Stomach smooth muscle (tissue), 2 donors: ENCODE measurements around the gene BMP6.
A peak's percentile ranks its signal among the peaks of the same experiment; 100 is the strongest.

Experiments
- H3K27ac ChIP-seq: one replicate; pipeline ENCODE4 v1.7.0; 2013; ENCODE audit warnings: mild to moderate bottlenecking, low read length, inconsistent platforms
- H3K27me3 ChIP-seq, 2 donors: one replicate each; pipeline ENCODE4 v1.7.0; 2013; ENCODE audit warnings: low read length in 2 of 2; ENCODE audit not compliant: insufficient read depth in 2 of 2, control insufficient read depth in 1 of 2
- H3K36me3 ChIP-seq, 2 donors: one replicate each; pipeline ENCODE4 v1.7.0; 2013; ENCODE audit warnings: low read length in 2 of 2; ENCODE audit not compliant: control insufficient read depth in 2 of 2, insufficient read depth in 2 of 2
- H3K4me1 ChIP-seq: one replicate; pipeline ENCODE4 v1.7.0; 2013; ENCODE audit warnings: low read length; ENCODE audit not compliant: control insufficient read depth, insufficient read depth
- H3K4me3 ChIP-seq, 2 donors: one replicate each; pipeline ENCODE4 v1.7.0; 2013; ENCODE audit warnings: low read length in 2 of 2
- H3K9ac ChIP-seq, 2 donors: one replicate each; pipeline ENCODE4 v1.7.0; 2013; ENCODE audit warnings: low read length in 2 of 2, mild to moderate bottlenecking in 1 of 2
- H3K9me3 ChIP-seq, 2 donors: one replicate each; pipeline ENCODE4 v1.7.0; 2013; ENCODE audit warnings: low read length in 2 of 2; ENCODE audit not compliant: control insufficient read depth in 2 of 2
- donor health status: healthy.
- donor health status: Pancreatic carcinoma.

Gene BMP6

DNA sequence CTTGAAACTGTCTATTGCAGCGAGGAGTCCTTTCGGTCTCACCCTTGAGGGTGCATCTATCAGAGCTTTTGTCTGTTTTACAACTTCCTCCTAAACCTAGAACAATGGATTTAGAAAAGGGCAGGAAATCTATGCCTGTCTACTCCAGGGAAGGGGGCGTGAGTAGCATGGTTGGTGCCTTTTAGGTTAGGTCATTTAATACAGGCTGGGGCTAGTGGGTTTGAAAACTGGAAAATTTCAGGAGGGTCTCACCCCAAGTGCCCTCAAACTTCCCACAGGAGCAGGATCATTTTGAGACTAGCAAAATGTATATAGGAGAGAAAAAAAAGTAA is 33.5 kb upstream of the BMP6 start:
- no peak overlapping the region for H3K27ac ChIP-seq
- H3K4me1 ChIP-seq = peaks cover under 1% of the 10 kb centered on the region
- no peaks in the 10 kb centered on the region for H3K36me3 ChIP-seq
- H3K27me3 ChIP-seq = no peaks in the 10 kb centered on the region
- H3K9ac ChIP-seq = no peak overlapping the region
- no peak overlapping the region for H3K4me3 ChIP-seq
- no peaks in the 10 kb centered on the region for H3K9me3 ChIP-seq

DNA sequence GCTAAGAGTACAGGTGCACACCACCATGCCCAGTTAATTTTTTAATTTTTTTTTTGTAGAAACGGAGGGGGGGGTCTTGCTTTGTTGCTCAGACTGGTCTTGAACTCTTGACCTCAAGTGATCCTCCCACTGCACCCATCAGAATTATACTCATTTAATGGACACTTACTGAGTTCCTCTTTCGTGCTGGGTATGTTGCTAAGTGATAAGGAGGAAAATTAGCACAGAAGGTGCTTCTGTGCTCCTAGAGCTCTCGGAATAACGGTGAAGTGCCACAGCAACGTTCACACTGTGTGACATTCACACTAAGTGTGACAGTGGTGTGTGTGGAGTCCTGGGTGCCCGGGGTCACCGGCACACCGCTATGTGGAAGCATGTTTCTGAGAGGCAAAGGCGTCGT is 32.1 kb upstream of the BMP6 start:
- no peak overlapping the region for H3K4me3 ChIP-seq
- no peaks in the 10 kb centered on the region for H3K36me3 ChIP-seq
- H3K27me3 ChIP-seq = no peaks in the 10 kb centered on the region
- no peak overlapping the region for H3K27ac ChIP-seq
- H3K9me3 ChIP-seq = no peaks in the 10 kb centered on the region
- no peak overlapping the region for H3K9ac ChIP-seq
- peaks cover 3% of the 10 kb centered on the region for H3K4me1 ChIP-seq

DNA sequence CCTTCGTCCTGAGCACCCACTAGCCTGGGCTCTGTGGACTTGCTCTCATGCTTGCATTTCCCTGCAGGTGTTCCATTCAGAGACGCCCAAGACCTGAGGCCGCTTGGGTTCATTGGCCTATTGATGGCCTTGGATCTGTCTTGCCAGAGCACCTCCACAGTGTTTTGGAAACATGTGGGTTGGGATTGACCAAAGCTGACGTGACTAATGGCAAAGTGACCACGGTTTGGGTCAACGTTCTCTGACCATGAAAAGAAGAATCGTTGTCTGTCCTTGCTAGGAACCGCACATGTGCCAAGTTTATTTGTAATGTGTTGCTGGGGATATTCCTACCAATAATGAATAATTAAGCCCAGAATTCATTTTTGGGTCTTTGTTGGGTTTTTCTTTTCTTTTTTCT is 29.8 kb upstream of the BMP6 start:
- H3K36me3 ChIP-seq = no peaks in the 10 kb centered on the region
- no peak overlapping the region for H3K9ac ChIP-seq

DNA sequence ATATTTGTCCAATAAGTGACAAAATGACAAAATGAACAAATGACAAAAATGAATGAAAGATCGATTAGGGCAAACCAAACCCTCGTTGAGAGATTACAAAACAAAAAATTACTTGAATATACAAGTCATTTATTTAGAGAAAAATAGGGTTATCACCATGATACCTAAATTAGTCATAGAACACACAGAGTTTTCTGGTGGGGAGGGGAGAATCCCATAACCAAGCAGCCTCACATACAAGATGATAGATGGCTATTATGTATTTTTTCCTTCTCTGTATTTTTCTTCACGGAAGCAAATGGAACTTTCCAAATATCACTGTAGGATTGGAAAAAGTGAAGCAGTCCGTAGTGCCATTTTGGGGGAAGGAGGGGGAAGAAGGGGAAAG is 28.5 kb upstream of the BMP6 start:
- no peak overlapping the region for H3K9ac ChIP-seq
- H3K36me3 ChIP-seq = no peaks in the 10 kb centered on the region
- no peaks in the 10 kb centered on the region for H3K9me3 ChIP-seq
- H3K27me3 ChIP-seq = no peaks in the 10 kb centered on the region
- peaks cover 3% of the 10 kb centered on the region for H3K4me1 ChIP-seq
- H3K27ac ChIP-seq = no peak overlapping the region
- H3K4me3 ChIP-seq = no peak overlapping the region

More for the DNA sequence above, 29.8 kb upstream of the BMP6 start:
- no peaks in the 10 kb centered on the region for H3K27me3 ChIP-seq
- no peak overlapping the region for H3K27ac ChIP-seq
- H3K4me1 ChIP-seq = peaks cover 3% of the 10 kb centered on the region
- no peak overlapping the region for H3K4me3 ChIP-seq
- H3K9me3 ChIP-seq = no peaks in the 10 kb centered on the region

DNA sequence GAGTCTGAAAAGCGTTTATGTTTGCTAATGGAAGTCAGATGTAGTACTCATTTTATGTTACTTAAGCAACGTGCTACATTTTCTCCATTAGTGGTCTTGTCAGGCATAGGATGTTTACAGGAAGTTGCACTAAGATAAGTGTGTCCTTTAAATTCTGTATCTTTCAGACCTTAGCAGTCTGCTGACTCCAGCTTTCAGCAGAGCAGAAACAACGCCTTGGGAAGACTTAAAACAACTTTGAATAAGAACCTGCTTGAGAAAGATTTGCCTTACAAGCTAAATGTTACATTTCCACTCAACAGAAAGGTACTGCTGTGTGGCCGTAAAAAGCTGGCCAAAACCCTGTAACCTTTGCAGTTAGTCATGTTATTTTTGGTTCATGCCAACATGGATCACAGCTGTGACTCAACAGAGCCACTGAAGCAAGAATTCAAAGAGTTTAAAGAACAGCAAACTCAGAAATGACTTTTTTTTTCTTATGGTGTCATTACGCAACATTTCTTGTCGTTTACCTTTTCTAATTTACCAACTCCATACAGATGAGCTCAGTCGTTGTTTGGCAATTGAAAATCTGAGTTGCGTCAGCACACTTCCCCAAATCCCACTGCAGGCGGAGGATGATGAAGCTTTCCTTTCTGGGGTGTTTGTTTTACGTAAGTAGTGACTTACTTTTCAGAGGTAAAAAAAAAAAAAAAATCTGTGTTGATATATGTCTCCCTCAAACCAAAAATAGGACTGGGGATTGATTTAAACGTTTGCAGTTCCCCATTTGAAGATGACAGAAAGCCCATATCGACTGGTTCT is 27.9 kb upstream of the BMP6 start:
- no peak overlapping the region for H3K9ac ChIP-seq

DNA sequence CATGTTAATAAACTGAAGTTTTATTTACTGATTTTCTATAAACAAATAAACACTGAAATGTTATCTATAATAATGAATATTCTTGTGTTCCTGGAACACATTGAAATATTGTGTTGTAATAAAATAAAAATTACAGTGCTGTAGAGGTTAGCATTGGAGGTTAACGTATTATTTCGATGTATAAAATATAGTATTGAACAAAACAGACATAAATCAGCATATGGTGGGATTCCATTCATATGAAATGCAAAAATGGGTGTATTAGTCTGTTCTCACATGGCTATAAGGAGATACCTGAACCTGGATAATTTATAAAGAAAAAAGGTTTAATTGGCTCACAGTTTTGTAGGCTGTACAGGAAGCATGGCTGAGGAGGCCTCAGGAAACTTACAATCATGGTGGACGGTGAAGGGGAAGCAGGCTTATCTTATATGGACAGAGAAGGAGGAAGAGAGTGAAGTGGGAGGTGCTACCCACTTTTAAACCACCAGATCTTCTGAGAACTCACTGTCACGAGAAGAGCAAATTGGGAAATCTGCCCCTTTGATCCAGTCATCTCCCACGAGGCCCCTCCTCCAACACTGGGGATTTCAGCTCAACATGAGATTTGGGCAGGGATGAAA is 24.6 kb upstream of the BMP6 start:
- no peaks in the 10 kb centered on the region for H3K9me3 ChIP-seq
- no peaks in the 10 kb centered on the region for H3K36me3 ChIP-seq
- H3K4me1 ChIP-seq = peaks cover 3% of the 10 kb centered on the region
- H3K4me3 ChIP-seq = no peak overlapping the region
- no peak overlapping the region for H3K27ac ChIP-seq
- H3K27me3 ChIP-seq = no peaks in the 10 kb centered on the region
- H3K9ac ChIP-seq = no peak overlapping the region

More for the DNA sequence above, 27.9 kb upstream of the BMP6 start:
- Histone ChIP-seq H3K36me3 (no peaks in the 10 kb centered on the region), H3K4me3 (peak overlapping the region in 1 of 2 donors; percentile 9), H3K27me3 (no peaks in the 10 kb centered on the region), H3K4me1 (peaks cover 3% of the 10 kb centered on the region), H3K27ac (no peak overlapping the region), H3K9me3 (no peaks in the 10 kb centered on the region)

DNA sequence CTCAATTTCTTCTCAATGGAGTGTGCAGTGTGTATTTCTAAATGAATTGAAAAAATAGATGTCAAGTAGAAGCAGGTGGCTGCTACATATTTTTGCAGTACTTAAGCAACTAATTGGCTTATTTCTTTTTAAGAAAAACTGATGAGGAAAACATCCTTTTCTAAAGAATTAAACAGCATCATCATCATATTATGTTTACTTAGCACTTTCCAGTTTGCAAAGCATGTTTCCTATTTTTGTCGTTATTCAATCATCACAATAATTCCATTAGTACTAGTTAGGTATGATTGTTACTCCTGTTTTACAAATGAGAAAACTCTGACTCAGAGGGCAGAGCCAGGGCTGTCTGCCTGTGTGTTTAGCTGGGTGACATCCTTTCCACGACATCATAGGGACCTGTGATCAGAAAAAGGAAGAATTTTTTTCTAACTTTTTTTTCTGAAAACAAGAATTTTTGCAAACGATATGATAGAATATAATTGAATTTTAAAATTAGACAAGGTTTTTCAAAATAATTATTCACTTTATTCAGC is 22.7 kb upstream of the BMP6 start:
- Histone ChIP-seq H3K27me3 (no peaks in the 10 kb centered on the region), H3K4me3 (no peak overlapping the region), H3K4me1 (no peaks in the 10 kb centered on the region), H3K27ac (no peak overlapping the region), H3K9me3 (no peaks in the 10 kb centered on the region), H3K36me3 (no peaks in the 10 kb centered on the region), H3K9ac (no peak overlapping the region)

DNA sequence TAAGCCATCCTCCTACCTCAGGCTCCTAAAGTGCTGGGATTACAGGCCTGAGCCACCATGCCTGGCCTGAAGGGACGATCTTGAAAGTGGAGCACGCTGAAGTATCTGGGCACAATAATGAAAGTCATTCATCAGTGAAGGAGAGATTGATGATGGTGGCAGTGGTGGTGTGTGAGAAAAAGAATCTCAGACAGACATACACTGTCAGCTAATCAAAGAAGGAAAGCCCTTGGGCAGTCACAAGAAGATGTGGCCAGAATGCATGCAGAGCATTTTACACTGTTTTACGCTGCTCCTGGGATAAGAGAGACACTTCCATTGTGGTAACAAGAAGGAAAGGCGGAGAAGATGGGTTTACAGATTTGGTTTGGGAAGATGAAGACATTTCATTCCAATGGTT is 20.4 kb upstream of the BMP6 start:
- H3K36me3 ChIP-seq = no peaks in the 10 kb centered on the region
- no peak overlapping the region for H3K4me3 ChIP-seq
- H3K27ac ChIP-seq = no peak overlapping the region
- H3K4me1 ChIP-seq = no peaks in the 10 kb centered on the region
- H3K9ac ChIP-seq = no peak overlapping the region
- peaks cover 0 to 2% of the 10 kb centered on the region in 2 donors for H3K27me3 ChIP-seq
- H3K9me3 ChIP-seq = no peaks in the 10 kb centered on the region

DNA sequence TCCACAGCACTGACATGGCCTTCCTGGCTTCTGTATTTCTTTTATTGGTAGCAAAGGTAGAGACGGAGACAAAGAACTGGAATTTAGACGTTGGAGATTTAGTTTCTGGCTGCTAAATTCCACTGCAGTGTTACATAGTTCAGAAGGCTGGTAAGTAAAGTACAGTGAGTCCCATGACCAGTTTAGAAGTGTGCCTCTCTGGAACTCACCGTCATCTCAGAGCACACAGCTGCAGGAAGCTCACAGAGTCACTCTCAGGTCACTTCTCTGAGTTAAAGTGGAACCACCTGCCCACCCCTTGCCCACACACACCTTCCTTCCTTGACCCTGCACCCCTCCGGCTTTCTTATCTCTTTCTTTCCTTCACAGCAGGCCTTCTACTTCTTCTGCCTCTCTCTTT is 19.6 kb upstream of the BMP6 start:
- H3K36me3 ChIP-seq = no peaks in the 10 kb centered on the region
- H3K9me3 ChIP-seq = peaks cover 3 to 4% of the 10 kb centered on the region in 2 donors

DNA sequence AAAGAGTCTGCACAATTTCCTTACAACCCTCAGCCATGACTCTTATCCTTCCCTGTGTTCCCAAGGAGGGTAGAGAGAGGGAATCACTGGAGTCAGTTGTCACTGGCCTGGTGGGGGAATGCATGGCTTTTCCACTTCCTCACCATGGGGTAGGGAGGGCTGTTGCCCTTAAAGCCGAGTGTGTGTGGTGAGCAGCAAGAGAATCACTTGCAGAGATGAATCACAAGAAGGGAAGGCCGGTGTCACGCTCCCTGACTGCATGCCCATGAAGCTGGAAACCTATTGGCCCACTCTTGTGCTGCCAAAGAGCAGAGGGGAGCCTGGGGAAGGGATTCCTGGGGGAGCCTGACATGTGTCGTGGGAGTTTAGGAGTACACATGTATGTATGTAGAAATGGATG is 18.1 kb upstream of the BMP6 start:
- H3K36me3 ChIP-seq = no peaks in the 10 kb centered on the region
- peaks cover 3 to 4% of the 10 kb centered on the region in 2 donors for H3K9me3 ChIP-seq
- H3K4me3 ChIP-seq = no peak overlapping the region
- no peak overlapping the region for H3K27ac ChIP-seq
- H3K9ac ChIP-seq = no peak overlapping the region
- peaks cover 0 to 2% of the 10 kb centered on the region in 2 donors for H3K27me3 ChIP-seq
- H3K4me1 ChIP-seq = no peaks in the 10 kb centered on the region

More for the DNA sequence above, 19.6 kb upstream of the BMP6 start:
- Histone ChIP-seq H3K4me3 (no peak overlapping the region), H3K27ac (no peak overlapping the region), H3K9ac (no peak overlapping the region), H3K4me1 (no peaks in the 10 kb centered on the region), H3K27me3 (peaks cover 0 to 2% of the 10 kb centered on the region in 2 donors)

DNA sequence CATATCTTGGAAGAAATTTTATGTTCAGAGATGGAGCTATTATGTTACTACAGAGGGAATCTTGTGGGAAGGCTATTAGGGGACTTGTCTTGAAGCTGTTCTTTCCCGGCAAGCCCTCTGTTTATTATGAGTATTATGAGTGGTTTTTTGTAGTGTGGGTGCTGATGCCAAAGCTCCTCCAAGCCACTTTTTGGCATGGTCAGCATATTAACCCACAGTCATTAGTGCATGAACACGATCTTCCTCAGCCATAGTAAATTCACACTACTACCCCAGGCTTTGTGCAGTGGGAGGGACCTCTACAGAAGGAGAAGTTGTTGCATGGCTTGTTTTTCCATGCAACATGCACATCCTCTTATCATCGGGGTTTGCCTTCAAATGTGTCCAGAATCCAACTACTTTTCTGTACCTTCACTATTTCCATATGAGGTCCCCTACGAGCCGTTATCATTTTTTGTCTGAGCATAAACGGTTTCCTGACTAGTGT is 6.5 kb upstream of the BMP6 start:
- peaks cover 6 to 14% of the 10 kb centered on the region in 2 donors for H3K27me3 ChIP-seq
- no peaks in the 10 kb centered on the region for H3K36me3 ChIP-seq
- no peak overlapping the region for H3K27ac ChIP-seq
- no peak overlapping the region for H3K4me3 ChIP-seq
- peaks cover 0 to 7% of the 10 kb centered on the region in 2 donors for H3K9me3 ChIP-seq
- H3K4me1 ChIP-seq = no peaks in the 10 kb centered on the region
- no peak overlapping the region for H3K9ac ChIP-seq
